CD4-positive, alpha-beta T cell (primary cell): ENCODE results near the gene CSTPP1. TPM values are rescaled to one million over a fixed set of nuclear protein-coding genes. Genes with fewer than 3 reads are reported as not detected.

Source experiments
- ATAC-seq: fragments of 200-7000 bp; cut with Tn5 transposase; one replicate; pipeline ENCODE4 v1.10.0; 2022; ENCODE audit warnings: mild to moderate bottlenecking; ENCODE audit not compliant: poor library complexity
- CTCF ChIA-PET: fragments of 350-600 bp; sonication (Branson Sonifier 250); formaldehyde crosslinking; loops from one replicate; lab custom pipeline; 2021; ENCODE audit warnings: antibody characterized with exemption, inconsistent platforms; lab: Charles Lee
- POLR2A ChIA-PET: fragments of 350-600 bp; sonication (Branson Sonifier 250); formaldehyde crosslinking; loops from one replicate; lab custom pipeline; 2021; ENCODE audit warnings: antibody characterized with exemption, inconsistent platforms; lab: Charles Lee
- DNase-seq, 14 experiments: peaks; one replicate each; pipeline ENCODE4 v3.0.0-alpha.2; 2013 to 2020; ENCODE audit warnings: mixed read lengths in 2 of 14
- H3K27ac ChIP-seq, 2 donors: one replicate each; pipeline versions ENCODE4 v1.5.1 to v1.7.0; 2013; ENCODE audit warnings: low read length in 2 of 2, low read depth in 1 of 2, mild to moderate bottlenecking in 1 of 2
- H3K27me3 ChIP-seq, 2 experiments: 1 replicate in 1 of 2; 2 replicates in 1 of 2; pipeline versions ENCODE4 v1.6.1 to v1.7.0; 2013; ENCODE audit warnings: low read length in 2 of 2, control low read depth in 1 of 2, mild to moderate bottlenecking in 1 of 2, moderate library complexity in 1 of 2; ENCODE audit not compliant: insufficient read depth in 2 of 2, control insufficient read depth in 1 of 2
- H3K36me3 ChIP-seq: one replicate; pipeline ENCODE4 v1.6.1; 2013; ENCODE audit warnings: low read length, control low read depth; ENCODE audit not compliant: insufficient read depth
- H3K4me1 ChIP-seq: one replicate; pipeline ENCODE4 v1.6.1; 2013; ENCODE audit warnings: low read length, control low read depth; ENCODE audit not compliant: insufficient read depth
- H3K4me3 ChIP-seq: one replicate; pipeline ENCODE4 v1.5.1; 2013; ENCODE audit warnings: mild to moderate bottlenecking, low read length, moderate library complexity
- H3K9me3 ChIP-seq, 2 experiments: 1 replicate in 1 of 2; 2 replicates in 1 of 2; pipeline versions ENCODE4 v1.6.1 to v1.7.0; 2013; ENCODE audit warnings: low read length in 2 of 2, mild to moderate bottlenecking in 2 of 2, control low read depth in 1 of 2, moderate library complexity in 1 of 2; ENCODE audit not compliant: control insufficient read depth in 1 of 2, insufficient read depth in 1 of 2
- H3K27ac Mint-ChIP-seq: one replicate; pipeline ENCODE4 v1.8.0; 2020; ENCODE audit warnings: mixed read lengths
- H3K27me3 Mint-ChIP-seq: one replicate; pipeline ENCODE4 v1.8.0; 2021; ENCODE audit warnings: mixed read lengths
- H3K36me3 Mint-ChIP-seq: one replicate; pipeline ENCODE4 v1.8.0; 2021; ENCODE audit warnings: low read depth, mixed read lengths
- H3K4me1 Mint-ChIP-seq: one replicate; pipeline ENCODE4 v1.8.0; 2021; ENCODE audit warnings: low read depth, mixed read lengths
- H3K4me3 Mint-ChIP-seq: one replicate; pipeline ENCODE4 v1.8.0; 2020; ENCODE audit warnings: mild to moderate bottlenecking, mixed read lengths
- H3K9me3 Mint-ChIP-seq: one replicate; pipeline ENCODE4 v1.8.0; 2020; ENCODE audit warnings: mixed read lengths
- CTCF ChIP-seq: fragments of 200-600 bp; IDR thresholded peaks from one replicate; pipeline ENCODE4 v1.8.0; 2022; ENCODE audit warnings: antibody characterized with exemption, mild to moderate bottlenecking
- intact Hi-C, 2 experiments: fragments of 100-400 bp; cut with DNase I in 1 of 2; cut with micrococcal nuclease in 1 of 2; formaldehyde crosslinking; loops; one replicate each; pipeline versions ENCODE4 v1.15.1 to v1.9.0; 2023 to 2025; cut with DNase I, micrococcal nuclease
- total RNA-seq, 174 experiments: library from RNA in 2 of 174; stranded (reverse) in 2 of 174; gene quantifications; one replicate each; pipeline ENCODE4 v1.2.3 and lab custom pipeline; 2021 to 2026

CSTPP1 gene
- total RNA-seq, 2 experiments from 2014 or later = 6.6 to 7.3 TPM

GRCh38 chr11:47051217-47051616, 114.7 kb downstream of the CSTPP1 start:
- TF ChIP-seq CTCF = no peak
- Histone ChIP-seq H3K27me3 (no peaks in the 10 kb centered on the region), H3K36me3 (no peaks in the 10 kb centered on the region), H3K9me3 (no peaks in the 10 kb centered on the region), H3K27ac (no peak overlapping the region), H3K4me3 (no peak overlapping the region), H3K4me1 (no peaks in the 10 kb centered on the region)
- no peaks in the 10 kb centered on the region for H3K27me3 Mint-ChIP-seq
- ChIA-PET CTCF (interaction anchor here (0.6 kb wide), 1 partner anchor 25 kb away, joined by 3 read pairs; no protein-coding TSS in a partner anchor), POLR2A (no interaction called here)
- H3K27ac Mint-ChIP-seq = no peak overlapping the region
- ATAC-seq (no peak), DNase-seq (no peak)
- no peaks in the 10 kb centered on the region for H3K4me1 Mint-ChIP-seq
- peaks cover 34% of the 10 kb centered on the region for H3K36me3 Mint-ChIP-seq
- intact Hi-C loops = no loop called here
- no peak overlapping the region for H3K4me3 Mint-ChIP-seq
- no peaks in the 10 kb centered on the region for H3K9me3 Mint-ChIP-seq

- no peak overlapping the region for H3K4me3 ChIP-seq
- ATAC-seq (no peak), DNase-seq (no peak)
- ChIA-PET POLR2A (no interaction called here), CTCF (no interaction called here)
- Mint-ChIP-seq H3K9me3 (no peaks in the 10 kb centered on the region), H3K27me3 (no peaks in the 10 kb centered on the region), H3K36me3 (peaks cover 39% of the 10 kb centered on the region), H3K4me1 (no peaks in the 10 kb centered on the region), H3K4me3 (no peak overlapping the region), H3K27ac (no peak overlapping the region)
- TF ChIP-seq CTCF = no peak
- no peaks in the 10 kb centered on the region for H3K36me3 ChIP-seq
- no peaks in the 10 kb centered on the region for H3K27me3 ChIP-seq
- H3K4me1 ChIP-seq = no peaks in the 10 kb centered on the region
- no peaks in the 10 kb centered on the region for H3K9me3 ChIP-seq
- intact Hi-C loops = no loop called here
- H3K27ac ChIP-seq = no peak overlapping the region
These were observed 115.6 kb downstream of the CSTPP1 start for GRCh38 chr11:47052165-47052564.

GRCh38 chr11:47052576-47052975, 116.0 kb downstream of the CSTPP1 start:
- H3K27ac Mint-ChIP-seq = no peak overlapping the region
- DNase-seq (no peak), ATAC-seq (no peak)
- Histone ChIP-seq H3K27ac (no peak overlapping the region), H3K4me3 (no peak overlapping the region), H3K27me3 (no peaks in the 10 kb centered on the region), H3K36me3 (no peaks in the 10 kb centered on the region), H3K9me3 (no peaks in the 10 kb centered on the region), H3K4me1 (no peaks in the 10 kb centered on the region)
- H3K27me3 Mint-ChIP-seq = no peaks in the 10 kb centered on the region
- ChIA-PET CTCF (no interaction called here), POLR2A (no interaction called here)
- intact Hi-C loops = no loop called here
- no peaks in the 10 kb centered on the region for H3K4me1 Mint-ChIP-seq
- H3K36me3 Mint-ChIP-seq = peaks cover 39% of the 10 kb centered on the region
- H3K4me3 Mint-ChIP-seq = no peak overlapping the region
- H3K9me3 Mint-ChIP-seq = no peaks in the 10 kb centered on the region
- TF ChIP-seq CTCF = no peak
